Hematopoietic multipotent progenitor cell (in vitro differentiated cells): ENCODE results near the gene PALLD. TPM values are rescaled to one million over a fixed set of nuclear protein-coding genes. Genes with fewer than 3 reads are reported as not detected.
"Not testable (repeated sequence)": the region's sequence is repeated elsewhere in the genome, so short reads cannot be mapped to it uniquely, and the experiment has no call there.

Experiments used
- DNase-seq, 3 donors: peaks; one replicate each; pipeline ENCODE4 v3.0.0-alpha.2; 2011 to 2015; ENCODE audit warnings: low read depth in 2 of 3, low spot score in 2 of 3
- total RNA-seq: library from RNA; depleted of rRNA; stranded (reverse); fragments of >200 nt; gene quantifications from one replicate; pipeline ENCODE4 v1.2.3, GENCODE V29; 2012

PALLD gene
- total RNA-seq, 1 donor: 5.9 TPM

- no peak for DNase-seq
Measured at GRCh38 chr4:168803732-168804131, 306.9 kb downstream of the PALLD start.

- no peak for DNase-seq
Measured at GRCh38 chr4:168804146-168804545, 307.3 kb downstream of the PALLD start.

- no peak for DNase-seq
Measured at GRCh38 chr4:168805341-168805740, 308.5 kb downstream of the PALLD start.

- not testable (repeated sequence) for DNase-seq
Measured at GRCh38 chr4:168806247-168806646, 309.4 kb downstream of the PALLD start.

- DNase-seq: no peak
Measured at GRCh38 chr4:168811207-168811606, 314.4 kb downstream of the PALLD start.

GRCh38 chr4:168811786-168812651 lies 315.2 kb downstream of the PALLD start:
- peak in 2 of 3 donors; percentile 44 to 67 for DNase-seq

- no peak for DNase-seq
Measured at GRCh38 chr4:168812806-168813205, 316.0 kb downstream of the PALLD start.

- no peak for DNase-seq
Measured at GRCh38 chr4:168813890-168814289, 317.0 kb downstream of the PALLD start.

- DNase-seq: no peak
Measured at GRCh38 chr4:168815379-168816345, 318.8 kb downstream of the PALLD start.

GRCh38 chr4:168817370-168817769 lies 320.5 kb downstream of the PALLD start:
- DNase-seq: no peak

GRCh38 chr4:168822481-168822880 lies 325.6 kb downstream of the PALLD start:
- DNase-seq: no peak

GRCh38 chr4:168825975-168826374 lies 329.1 kb downstream of the PALLD start:
- DNase-seq: no peak

GRCh38 chr4:168826620-168827019 lies 329.8 kb downstream of the PALLD start:
- DNase-seq: no peak

GRCh38 chr4:168830777-168831512 lies 334.1 kb downstream of the PALLD start:
- DNase-seq: peak in 2 of 3 donors; percentile 11 to 25

- peak in 1 of 3 donors; percentile 27 for DNase-seq
Measured at GRCh38 chr4:168831585-168831918, 334.7 kb downstream of the PALLD start.

GRCh38 chr4:168831919-168832762 lies 335.3 kb downstream of the PALLD start:
- DNase-seq: peak in 2 of 3 donors; percentile 69 to 78

- peak in 2 of 3 donors; percentile 25 to 40 for DNase-seq
Measured at GRCh38 chr4:168832763-168833575, 336.1 kb downstream of the PALLD start.

- no peak for DNase-seq
Measured at GRCh38 chr4:168833881-168834280, 337.0 kb downstream of the PALLD start.

- no peak for DNase-seq
Measured at GRCh38 chr4:168835880-168836454, 339.1 kb downstream of the PALLD start.
